ENCODE results near the gene JUNB. TPM values are rescaled to one million over a fixed set of nuclear protein-coding genes. Genes with fewer than 3 reads are reported as not detected.
"Not testable (repeated sequence)": the region's sequence is repeated elsewhere in the genome, so short reads cannot be mapped to it uniquely, and the experiment has no call there.

JUNB gene
- total and polyA plus RNA-seq, 2 of the 4 experiments (the other 2 are of a cell fraction) = 20.8 to 109 TPM

DNA sequence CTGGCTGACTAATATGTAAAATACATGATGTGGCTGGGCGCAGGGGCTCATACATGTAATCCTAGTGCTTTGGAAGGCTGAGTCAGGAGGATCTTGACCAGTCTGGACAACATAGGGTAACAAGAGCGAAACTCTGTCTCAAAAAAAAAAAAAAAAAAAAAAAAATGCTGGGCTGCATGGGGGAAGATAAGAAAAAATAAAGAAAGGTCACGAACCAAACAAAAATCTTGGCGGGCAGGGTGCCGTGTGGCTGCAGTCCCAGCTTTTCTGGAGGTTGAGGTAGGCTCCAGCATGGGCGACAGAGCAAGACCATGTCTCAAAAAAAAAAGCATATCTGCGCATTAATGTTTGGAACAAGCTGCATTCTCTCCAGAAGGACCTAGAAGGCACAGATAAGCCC, 23.8 kb downstream of the JUNB start (continued):
- TF ChIP-seq MXI1 (IDR thresholded peaks at IDR 0.05; ENCODE audit: borderline replicate concordance, low read depth, low read length) (no peak), RFX5 (IDR thresholded peaks at IDR 0.05; ENCODE audit: low read depth, low read length) (no peak), MAZ (IDR thresholded peaks at IDR 0.05; ENCODE audit: borderline replicate concordance, low read depth, low read length) (no peak)

DNA sequence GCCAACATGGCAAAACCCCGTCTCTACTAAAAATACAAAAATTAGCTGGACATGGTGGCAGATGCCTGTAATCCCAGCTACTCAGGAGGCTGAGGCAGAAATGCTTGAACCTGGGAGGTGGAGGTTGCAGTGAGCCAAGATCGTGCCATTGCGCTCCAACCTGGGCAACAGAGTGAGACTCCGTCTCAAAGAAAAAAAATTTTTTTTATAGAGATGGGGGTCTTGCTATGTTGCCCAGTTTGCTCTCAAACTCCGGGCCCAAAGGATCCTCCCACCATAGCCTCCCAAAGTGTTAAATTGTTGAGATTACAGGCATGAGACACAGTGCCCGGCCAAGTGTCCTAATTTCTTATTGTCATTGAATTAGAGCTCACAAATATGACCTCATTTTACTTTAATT, 25.9 kb downstream of the JUNB start:
- in situ Hi-C loops (cut with MboI; ENCODE audit: low sequenced_read_pairs); dilution Hi-C loops (cut with HindIII; ENCODE audit: low sequenced_read_pairs, unreplicated experiment); H3K4me1 ChIP-seq (ENCODE audit: control insufficient read depth, insufficient read depth, low read length); DNase-seq; H3K36me3 ChIP-seq (ENCODE audit: control insufficient read depth, insufficient read depth, low read length); H3K23ac ChIP-seq (ENCODE audit: low read depth, low read length); H4K5ac ChIP-seq (ENCODE audit: low read depth, low read length); H2BK20ac ChIP-seq (ENCODE audit: low read depth, low read length); H3K18ac ChIP-seq (ENCODE audit: low read depth, low read length); intact Hi-C loops (cut with micrococcal nuclease); BruUV-seq (replicated peaks); H3K4me2 ChIP-seq (ENCODE audit: low read depth, low read length); H3K9me3 ChIP-seq (ENCODE audit: control insufficient read depth, insufficient read depth, low read length); H3K14ac ChIP-seq (replicated peaks; ENCODE audit: low read depth, low read length); H2AK9ac ChIP-seq (replicated peaks; ENCODE audit: low read depth, low read length, poor library complexity); H2AFZ ChIP-seq (replicated peaks; ENCODE audit: low read length, poor library complexity); H3K27ac ChIP-seq (ENCODE audit: insufficient read depth, low read length); H2BK120ac ChIP-seq (ENCODE audit: low read depth, low read length); ATAC-seq (ENCODE audit: low read depth); H2BK5ac ChIP-seq (ENCODE audit: low read depth, low read length, poor library complexity, severe bottlenecking); H3K9ac ChIP-seq (ENCODE audit: low read depth, low read length); H2AK5ac ChIP-seq (ENCODE audit: low read depth, low read length); CTCF ChIA-PET; H3K79me1 ChIP-seq (ENCODE audit: low read depth in 1 of 2, low read length in 2 of 2); H4K20me1 ChIP-seq (ENCODE audit: insufficient read depth, low read length); H3K4ac ChIP-seq (ENCODE audit: low read depth, low read length); H3K4me3 ChIP-seq (ENCODE audit: insufficient read depth, low read depth, low read length); H4K8ac ChIP-seq (ENCODE audit: low read depth in 2 of 2, low read length in 2 of 2); H3K9me1 ChIP-seq (ENCODE audit: insufficient read depth, low read length); POLR2A ChIA-PET (ENCODE audit: unreplicated experiment); H3K56ac ChIP-seq (ENCODE audit: extremely low read depth, insufficient read depth, low read length); H3K27me3 ChIP-seq (ENCODE audit: control insufficient read depth, insufficient read depth, low read length); H4K91ac ChIP-seq (ENCODE audit: insufficient read depth, low read depth, low read length); H2BK15ac ChIP-seq (ENCODE audit: low read depth, low read length): not testable (repeated sequence)
- no CpG with 5 or more reads among the region's 6 CpGs for WGBS, 2 experiments (ENCODE audit: extremely low coverage in 2 of 2, insufficient read length in 1 of 2)

DNA sequence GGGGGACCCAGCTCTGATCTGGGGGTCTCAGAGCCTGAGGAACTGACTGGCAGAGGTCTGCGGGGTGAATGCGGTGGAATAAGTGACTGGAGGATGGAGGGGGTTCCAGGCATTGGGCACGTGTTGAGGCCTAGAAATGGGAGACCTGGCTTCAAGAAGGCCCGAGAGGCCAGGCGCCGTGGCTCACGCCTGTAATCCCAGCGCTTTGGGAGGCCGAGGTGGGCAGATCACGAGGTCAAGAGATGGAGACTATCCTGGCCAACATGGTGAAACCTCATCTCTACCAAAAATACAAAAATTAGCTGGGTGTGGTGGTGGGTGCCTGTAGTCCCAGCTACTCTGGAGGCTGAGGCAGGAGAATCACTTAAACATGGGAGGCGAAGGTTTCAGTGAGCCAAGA, 26.5 kb downstream of the JUNB start:
- H3K23ac ChIP-seq (ENCODE audit: low read depth, low read length); in situ Hi-C loops (cut with MboI; ENCODE audit: low sequenced_read_pairs): not testable (repeated sequence)

More for the DNA sequence above, 26.5 kb downstream of the JUNB start:
- H3K18ac ChIP-seq (ENCODE audit: low read depth, low read length); H3K14ac ChIP-seq (replicated peaks; ENCODE audit: low read depth, low read length); BruUV-seq (replicated peaks); H3K9me3 ChIP-seq (ENCODE audit: control insufficient read depth, insufficient read depth, low read length); H4K5ac ChIP-seq (ENCODE audit: low read depth, low read length); H2BK5ac ChIP-seq (ENCODE audit: low read depth, low read length, poor library complexity, severe bottlenecking); dilution Hi-C loops (cut with HindIII; ENCODE audit: low sequenced_read_pairs, unreplicated experiment); H4K8ac ChIP-seq (ENCODE audit: low read depth in 2 of 2, low read length in 2 of 2); H3K4me3 ChIP-seq (ENCODE audit: insufficient read depth, low read depth, low read length); H3K9me1 ChIP-seq (ENCODE audit: insufficient read depth, low read length); DNase-seq; H3K4ac ChIP-seq (ENCODE audit: low read depth, low read length); H3K56ac ChIP-seq (ENCODE audit: extremely low read depth, insufficient read depth, low read length); POLR2A ChIA-PET (ENCODE audit: unreplicated experiment); H2BK20ac ChIP-seq (ENCODE audit: low read depth, low read length); H4K20me1 ChIP-seq (ENCODE audit: insufficient read depth, low read length); H2AFZ ChIP-seq (replicated peaks; ENCODE audit: low read length, poor library complexity); H2AK5ac ChIP-seq (ENCODE audit: low read depth, low read length); ATAC-seq (ENCODE audit: low read depth); H3K27ac ChIP-seq (ENCODE audit: insufficient read depth, low read length); H3K9ac ChIP-seq (ENCODE audit: low read depth, low read length); H2BK15ac ChIP-seq (ENCODE audit: low read depth, low read length); H2BK120ac ChIP-seq (ENCODE audit: low read depth, low read length); H3K4me1 ChIP-seq (ENCODE audit: control insufficient read depth, insufficient read depth, low read length); H3K27me3 ChIP-seq (ENCODE audit: control insufficient read depth, insufficient read depth, low read length); intact Hi-C loops (cut with micrococcal nuclease); H2AK9ac ChIP-seq (replicated peaks; ENCODE audit: low read depth, low read length, poor library complexity); H3K79me1 ChIP-seq (ENCODE audit: low read depth in 1 of 2, low read length in 2 of 2); H4K91ac ChIP-seq (ENCODE audit: insufficient read depth, low read depth, low read length); H3K36me3 ChIP-seq (ENCODE audit: control insufficient read depth, insufficient read depth, low read length); H3K4me2 ChIP-seq (ENCODE audit: low read depth, low read length): not testable (repeated sequence)
- 100% methylated on average over 1 of the region's 11 CpGs; no CpG with 5 or more reads in 1 of the 2 experiments for WGBS, 2 experiments (ENCODE audit: extremely low coverage in 2 of 2, insufficient read length in 1 of 2)
- CTCF ChIA-PET = interaction anchor here (1.6 kb wide), 1 partner anchor 29 kb away, joined by 4 read pairs; no protein-coding TSS in a partner anchor

All from IMR-90 (cell line).